ENCODE data around the gene CDY1B.
"Not testable (repeated sequence)": the region's sequence is repeated elsewhere in the genome, so short reads cannot be mapped to it uniquely, and the experiment has no call there.

Gene CDY1B, protein sequence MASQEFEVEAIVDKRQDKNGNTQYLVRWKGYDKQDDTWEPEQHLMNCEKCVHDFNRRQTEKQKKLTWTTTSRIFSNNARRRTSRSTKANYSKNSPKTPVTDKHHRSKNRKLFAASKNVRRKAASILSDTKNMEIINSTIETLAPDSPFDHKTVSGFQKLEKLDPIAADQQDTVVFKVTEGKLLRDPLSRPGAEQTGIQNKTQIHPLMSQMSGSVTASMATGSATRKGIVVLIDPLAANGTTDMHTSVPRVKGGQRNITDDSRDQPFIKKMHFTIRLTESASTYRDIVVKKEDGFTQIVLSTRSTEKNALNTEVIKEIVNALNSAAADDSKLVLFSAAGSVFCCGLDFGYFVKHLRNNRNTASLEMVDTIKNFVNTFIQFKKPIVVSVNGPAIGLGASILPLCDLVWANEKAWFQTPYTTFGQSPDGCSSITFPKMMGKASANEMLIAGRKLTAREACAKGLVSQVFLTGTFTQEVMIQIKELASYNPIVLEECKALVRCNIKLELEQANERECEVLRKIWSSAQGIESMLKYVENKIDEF

DNA sequence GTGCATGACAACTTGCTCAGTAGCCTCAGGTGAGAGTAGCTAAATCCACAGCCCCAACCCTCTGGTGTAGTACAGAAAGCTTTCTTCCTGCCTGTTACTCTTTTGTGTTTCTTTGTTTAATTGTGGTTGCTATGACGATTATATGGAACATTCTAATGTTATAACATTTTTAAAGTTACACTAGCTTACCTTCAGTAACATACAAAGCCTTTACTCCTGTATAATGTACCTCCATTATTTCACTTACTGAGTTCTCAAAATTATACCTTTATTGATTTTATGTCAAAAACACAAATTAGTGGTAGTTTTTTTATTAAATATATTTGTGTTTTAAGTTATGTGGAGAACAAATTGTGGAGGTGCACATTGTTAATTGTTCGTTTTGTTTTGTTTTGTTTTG lies at the start of gene CDY1B:
TSS of gene CDY1B (minus strand) at position 101 of the 400 bp plus-strand sequence. CDS start 331 bp downstream, outside the sequence.
- DNase-seq, result not testable (repeated sequence)

DNA sequence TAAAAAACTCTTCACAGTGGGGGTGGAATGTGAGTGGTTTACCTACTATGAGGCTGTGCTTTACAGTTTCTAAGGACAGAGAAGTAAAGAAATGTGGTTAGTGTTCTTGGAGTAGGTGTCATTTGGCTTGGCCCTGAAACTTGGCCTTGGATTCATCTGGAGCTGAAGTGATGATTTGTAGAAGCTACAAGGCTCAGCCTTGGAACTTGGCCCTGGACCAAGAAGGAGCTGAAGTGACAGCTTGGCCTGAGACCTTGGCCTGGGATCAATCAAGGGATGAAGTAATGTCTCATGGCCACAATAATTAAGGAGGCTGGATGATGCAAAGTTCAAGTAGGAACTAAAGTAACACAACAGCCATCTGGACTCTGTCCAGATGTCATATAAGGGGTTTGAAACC lies 1.7 kb upstream of the CDY1B start:
- not testable (repeated sequence) for DNase-seq

DNA sequence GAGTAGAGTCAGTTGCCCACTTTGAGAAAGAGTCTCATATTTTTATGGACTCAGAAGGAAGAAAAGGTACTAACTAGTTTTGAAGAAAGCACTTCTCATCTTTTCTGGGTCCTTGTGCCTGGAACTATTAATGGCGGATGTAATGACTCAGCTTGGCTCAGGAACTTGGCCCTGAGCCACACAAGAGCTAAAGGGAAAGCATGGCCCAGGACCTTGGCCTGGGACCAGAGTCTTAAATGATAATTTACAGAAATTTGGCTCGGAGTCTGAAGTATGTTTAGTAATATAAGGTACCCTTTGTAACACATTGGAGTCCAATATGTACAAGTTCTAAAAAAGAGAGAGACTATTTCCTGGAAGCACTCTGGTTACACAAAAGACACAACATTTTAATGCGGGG lies 4.6 kb downstream of the CDY1B start:
- DNase-seq, result not testable (repeated sequence)

DNA sequence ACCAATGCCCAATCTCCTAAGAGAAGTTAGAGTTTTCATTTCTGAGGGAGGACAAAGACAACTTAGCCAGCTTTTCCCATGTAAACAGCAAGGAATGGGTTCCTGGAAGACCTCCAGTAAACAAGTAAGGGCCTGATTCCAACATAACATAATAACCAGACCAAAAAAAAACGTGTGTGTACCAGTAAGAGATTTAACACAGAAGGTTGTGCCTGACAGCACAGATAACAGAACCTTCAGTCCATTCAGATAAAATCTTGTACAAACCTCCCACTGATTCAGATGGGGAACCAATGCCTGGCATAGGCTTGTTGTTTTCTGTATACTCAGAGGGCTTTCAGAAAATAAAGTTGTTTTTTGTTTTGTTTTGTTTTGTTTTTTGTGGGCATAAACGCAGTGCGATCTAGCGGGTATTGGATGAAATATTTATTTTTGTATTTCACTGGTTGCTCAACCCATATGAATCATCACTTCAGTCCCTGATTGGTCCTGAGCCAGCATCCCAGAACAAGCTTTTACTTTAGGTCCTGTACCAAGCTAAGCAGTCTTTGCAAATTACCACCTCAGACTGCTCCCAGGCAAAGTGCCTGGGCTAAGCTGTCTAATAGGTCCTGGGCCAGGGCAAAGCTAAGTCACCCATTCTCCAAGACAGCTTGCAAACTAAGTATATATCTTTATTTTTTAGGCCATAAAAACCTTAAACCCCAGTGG lies 8.7 kb downstream of the CDY1B start:
- DNase-seq, result not testable (repeated sequence)

DNA sequence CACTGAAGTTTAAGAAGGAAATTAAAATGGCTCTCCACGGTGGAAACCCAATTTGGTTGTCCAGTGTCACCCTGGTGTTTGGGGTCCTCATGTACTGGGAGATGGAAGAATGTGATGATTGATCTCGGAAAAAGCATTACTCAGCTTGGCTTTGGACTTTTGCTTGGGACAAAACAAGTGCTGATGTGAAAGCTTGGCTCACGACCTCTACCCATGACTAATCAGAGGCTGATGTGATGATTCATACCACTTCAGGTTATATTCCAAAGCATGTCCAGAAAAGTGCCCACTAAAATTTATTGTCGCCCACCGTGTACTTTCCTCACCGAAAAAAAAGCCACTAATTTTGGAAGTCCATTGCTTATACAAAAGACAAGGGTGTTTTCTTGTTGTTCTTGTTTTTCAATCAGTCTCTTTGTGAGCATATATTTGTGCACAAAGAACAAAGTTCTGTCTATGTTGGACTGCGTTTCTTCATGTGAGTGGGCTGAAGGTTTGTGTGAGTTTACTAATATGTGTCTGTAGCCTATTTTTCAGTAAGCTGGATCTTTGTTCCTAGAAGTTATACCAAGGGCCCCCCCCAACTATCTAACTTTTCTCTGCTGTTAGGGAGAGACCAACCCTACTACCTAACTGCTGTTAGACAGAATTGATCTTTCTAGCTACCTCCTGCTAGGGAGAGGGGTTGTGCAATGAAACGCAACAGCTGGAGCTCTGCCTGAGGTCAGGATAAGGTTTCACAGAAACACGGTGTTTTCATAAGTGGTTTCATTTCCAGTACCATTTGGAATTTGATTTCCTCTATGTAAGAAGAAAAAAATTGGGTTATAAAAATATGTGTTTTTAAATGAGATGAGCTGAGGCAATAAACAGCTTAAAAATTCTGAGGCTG lies 21.4 kb downstream of the CDY1B start:
- not testable (repeated sequence) for DNase-seq
